HG03095 (cell line): ENCODE results near the gene CCN6.
"Not testable (repeated sequence)": the region's sequence is repeated elsewhere in the genome, so short reads cannot be mapped to it uniquely, and the experiment has no call there.

Experiments used
- ATAC-seq: cut with Tn5 transposase; IDR thresholded peaks from one replicate; pipeline ENCODE4 v1.9.1; 2021; ENCODE audit warnings: moderate library complexity; ENCODE audit not compliant: unreplicated experiment

CCN6 gene

GRCh38 chr6:112029045-112029822, 24.7 kb upstream of the CCN6 start:
- no peak for ATAC-seq

GRCh38 chr6:112030206-112030960, 23.5 kb upstream of the CCN6 start:
- ATAC-seq: no peak

DNA sequence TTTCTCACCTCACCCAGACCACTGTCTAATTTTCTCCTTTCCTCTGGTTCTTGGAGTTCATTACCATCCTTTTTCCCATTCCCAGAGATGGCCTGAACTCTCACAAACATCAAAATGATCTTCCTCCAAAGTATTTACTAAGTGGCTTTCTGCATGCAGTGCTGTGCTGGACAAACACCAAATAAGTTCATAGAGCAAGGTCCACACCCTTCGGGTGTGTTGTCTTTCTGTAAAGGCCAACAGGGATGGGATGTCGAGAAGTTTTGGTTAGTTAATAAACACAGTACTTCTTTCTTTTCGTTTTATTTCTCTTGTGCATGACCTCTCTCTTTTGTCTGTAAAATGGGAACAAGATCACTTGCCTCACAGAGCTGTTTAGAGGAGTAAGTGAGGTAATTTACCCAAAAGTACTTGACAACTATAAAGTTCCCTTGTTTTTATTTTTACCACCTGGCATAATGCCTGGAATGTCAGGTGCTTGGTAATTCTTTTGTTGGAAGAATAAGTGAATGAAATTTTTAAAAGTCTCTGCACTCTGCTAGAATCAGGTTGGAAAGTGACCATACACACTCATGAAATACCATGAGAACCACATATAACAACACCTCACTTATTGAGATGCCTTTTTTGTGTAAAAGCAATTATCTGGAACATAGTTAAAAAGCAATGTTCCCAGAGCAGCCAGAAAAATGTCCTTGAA, 22.8 kb upstream of the CCN6 start:
- ATAC-seq: no peak

DNA sequence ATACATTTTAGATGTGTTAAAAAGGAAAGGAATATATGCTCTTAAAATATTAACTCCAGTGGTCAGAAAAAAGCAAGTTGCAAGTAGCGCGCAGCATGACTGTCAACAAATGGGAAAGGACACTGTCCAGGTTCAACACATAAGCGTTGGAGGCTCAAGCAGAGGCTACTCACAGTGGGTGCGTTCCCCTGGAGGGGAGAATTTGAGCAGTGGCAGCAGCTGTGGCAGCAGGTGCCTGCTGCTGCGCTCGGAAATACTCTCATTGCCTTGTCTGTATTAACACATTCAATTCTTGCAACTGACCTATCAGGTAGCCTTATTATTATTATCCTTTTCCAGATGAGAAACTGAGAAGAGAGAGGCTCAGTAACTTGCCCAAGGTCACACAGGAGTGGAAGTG, 21.9 kb upstream of the CCN6 start:
- no peak for ATAC-seq

- no peak for ATAC-seq
Measured at GRCh38 chr6:112032728-112033127, 21.2 kb upstream of the CCN6 start.

DNA sequence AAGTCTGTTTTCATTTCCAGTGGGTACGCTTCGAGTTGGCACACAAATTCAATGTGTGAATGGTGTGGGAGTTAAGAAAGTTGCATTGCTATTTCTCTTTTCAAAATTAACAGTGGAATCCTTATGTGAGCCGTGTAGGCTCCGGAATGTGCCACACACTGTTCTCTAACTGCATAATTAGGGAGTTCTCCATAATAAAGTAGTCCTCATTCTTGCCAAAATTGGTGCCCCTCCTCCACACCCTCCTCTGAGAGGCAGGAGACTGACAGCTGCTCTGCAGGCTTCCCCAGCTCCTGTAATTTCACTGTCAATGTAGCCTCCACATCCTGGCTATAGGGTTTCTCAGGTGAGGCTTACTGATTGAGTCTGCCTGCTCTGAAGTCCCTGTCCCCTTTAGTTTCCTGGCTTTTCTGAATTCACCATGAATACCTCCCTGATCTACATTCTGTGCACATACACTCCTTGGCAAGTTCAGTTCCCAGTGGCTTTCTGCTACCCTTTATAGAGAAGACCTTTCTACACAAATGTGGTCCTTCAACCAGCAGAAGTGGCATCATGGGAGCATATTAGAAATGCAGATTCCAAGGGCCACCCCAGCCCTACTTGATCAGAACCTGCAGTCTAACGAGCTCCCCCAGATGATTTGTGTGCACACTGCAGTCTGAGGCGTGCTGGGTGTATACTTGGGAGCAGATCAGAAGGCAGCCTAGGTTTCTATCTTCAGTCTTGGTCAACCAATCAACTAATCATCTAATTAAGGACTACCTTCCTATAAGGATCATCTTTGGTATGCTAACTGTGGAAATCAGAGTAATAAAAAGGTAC, 19.9 kb upstream of the CCN6 start:
- ATAC-seq: no peak

GRCh38 chr6:112034616-112034995, 19.3 kb upstream of the CCN6 start:
- no peak for ATAC-seq

DNA sequence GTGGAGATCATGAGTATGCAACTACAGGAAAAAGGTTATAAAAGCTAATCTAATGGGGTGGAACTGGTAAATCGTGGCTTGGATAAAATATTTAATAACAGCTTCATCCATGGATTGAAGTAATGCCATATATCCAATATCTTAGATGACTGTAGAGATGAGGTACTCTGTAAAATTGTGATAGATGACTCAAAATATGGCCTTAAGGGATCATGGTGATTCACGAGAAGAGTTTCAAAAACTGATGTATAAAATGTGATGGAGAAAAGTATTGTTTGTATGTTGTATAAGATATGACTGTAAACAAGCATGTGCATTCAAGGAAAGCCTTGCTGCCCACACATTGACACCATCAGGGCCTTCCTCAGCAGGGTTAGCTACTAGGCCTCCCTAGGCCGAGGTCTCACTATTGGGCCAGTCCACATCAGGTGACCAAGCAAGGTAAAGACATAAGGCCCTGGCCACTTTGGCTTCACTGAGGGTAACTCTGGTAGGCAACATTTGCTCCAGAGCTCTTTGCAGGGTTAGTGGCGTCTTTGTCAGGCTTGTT, 17.7 kb upstream of the CCN6 start:
- no peak for ATAC-seq

- ATAC-seq: no peak
Measured at GRCh38 chr6:112037783-112038216, 16.1 kb upstream of the CCN6 start.

DNA sequence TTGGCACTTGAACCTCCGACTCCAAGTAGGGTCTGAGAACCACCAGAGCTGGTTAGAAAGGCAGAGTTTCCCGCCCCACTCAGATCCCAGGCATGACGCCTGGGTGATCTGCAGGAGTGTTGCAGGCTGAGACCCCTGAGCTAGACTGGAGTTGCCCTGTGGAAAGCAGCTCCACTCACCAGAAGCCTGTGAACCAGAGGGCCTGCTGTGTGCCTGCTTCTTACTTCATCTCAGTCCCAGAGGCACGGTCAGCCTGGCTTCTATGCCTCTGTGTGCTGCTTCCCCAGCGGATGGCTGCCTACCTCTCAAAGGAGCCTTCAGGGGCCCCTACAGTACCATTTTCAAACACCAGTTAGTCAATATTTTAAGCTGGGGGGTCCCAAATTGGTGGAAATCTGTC, 15.6 kb upstream of the CCN6 start:
- no peak for ATAC-seq

- no peak for ATAC-seq
Measured at GRCh38 chr6:112038756-112039430, 15.0 kb upstream of the CCN6 start.

- no peak for ATAC-seq
Measured at GRCh38 chr6:112039431-112039770, 14.5 kb upstream of the CCN6 start.

DNA sequence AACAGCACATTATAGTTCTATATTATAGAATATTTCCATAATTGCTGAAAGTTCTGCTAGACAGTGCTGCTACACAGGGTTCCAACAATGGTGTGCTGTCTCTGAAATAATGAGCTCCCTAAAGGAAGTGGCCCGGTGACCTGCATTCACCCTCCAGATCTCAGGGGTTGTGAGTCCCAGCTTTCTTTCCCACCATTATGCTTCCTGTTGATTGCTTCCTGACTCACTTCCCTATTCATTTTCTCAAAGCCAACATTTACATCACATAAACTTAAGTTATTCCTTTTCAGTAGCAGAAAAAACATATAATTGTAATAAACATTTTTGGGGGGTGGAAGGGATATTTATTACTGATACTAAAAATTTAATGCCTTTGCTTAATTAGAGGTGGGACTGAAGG, 12.9 kb upstream of the CCN6 start:
- no peak for ATAC-seq

GRCh38 chr6:112041535-112041934, 12.4 kb upstream of the CCN6 start:
- ATAC-seq: no peak

DNA sequence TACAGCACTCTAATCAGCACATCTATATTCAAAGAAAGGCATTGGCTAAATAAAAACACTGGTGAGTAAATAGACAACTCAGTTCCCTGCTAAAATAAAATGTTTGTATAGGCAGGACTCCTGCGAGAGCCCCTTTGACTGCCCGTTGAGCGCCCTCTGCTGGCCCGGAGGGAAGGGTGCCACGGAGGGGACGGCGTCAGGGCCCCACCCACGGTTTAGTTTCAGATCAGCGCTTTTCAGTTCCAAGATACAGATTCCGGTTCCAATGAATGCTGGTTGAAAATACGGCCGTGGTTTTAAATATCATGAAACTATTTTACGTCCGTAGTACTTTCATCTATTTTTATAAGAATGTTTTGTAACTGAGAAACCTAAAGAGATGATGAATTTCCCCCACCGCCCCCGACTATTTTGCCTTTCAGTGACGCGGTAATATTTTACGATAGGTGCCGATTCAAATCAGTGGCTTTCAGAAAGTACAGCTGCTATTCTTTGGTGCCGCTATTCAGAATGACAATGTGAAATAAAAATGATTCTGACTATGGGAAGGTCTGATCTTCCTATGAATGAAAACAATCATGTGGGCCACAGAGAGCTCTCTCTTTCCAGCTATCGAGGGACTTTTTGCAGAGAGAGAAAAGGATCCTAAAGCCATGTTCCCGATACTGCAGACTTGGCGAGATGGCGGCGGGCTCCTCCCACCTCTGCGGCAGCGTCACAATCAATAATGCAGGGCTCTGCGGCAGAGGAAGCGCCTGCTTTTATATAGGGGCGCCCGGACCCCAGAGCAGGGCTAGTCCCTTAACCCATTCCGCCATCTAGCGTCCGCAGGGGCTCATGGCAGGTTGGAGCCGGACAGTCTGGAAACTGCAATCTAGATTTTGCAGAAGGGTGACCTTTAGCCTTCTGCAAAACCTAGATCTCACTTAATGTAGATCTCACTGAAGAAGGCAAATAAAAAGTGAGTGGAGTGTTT, 10.6 kb upstream of the CCN6 start:
- peak; percentile 90 for ATAC-seq

GRCh38 chr6:112044196-112044595, 9.7 kb upstream of the CCN6 start:
- ATAC-seq: no peak

DNA sequence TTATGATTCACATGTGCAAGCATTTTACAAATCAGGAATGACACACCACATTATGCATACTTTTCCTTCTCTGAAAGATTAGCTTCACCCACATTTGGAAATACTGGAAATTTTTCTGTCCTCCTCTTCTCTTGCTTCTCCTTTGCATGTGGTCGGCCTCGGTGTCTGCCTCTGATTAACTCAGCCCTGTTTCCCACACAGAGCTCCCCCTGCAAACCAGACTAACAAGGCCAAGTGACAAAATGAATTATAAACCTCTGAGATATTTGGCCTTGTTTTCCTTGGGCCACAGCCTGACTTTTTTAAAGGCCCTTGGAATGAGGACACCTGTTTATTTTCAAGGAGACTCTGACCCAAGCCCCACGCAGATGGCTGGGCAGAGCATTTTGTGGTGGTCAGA, 9.0 kb upstream of the CCN6 start:
- ATAC-seq: no peak

- ATAC-seq: not testable (repeated sequence)
Measured at GRCh38 chr6:112047523-112047922, 6.4 kb upstream of the CCN6 start.
